PC-3 (cell line): ENCODE measurements around the gene ACTL7A.

Source experiments
- EZH2 ChIP-seq: fragments of 300-600 bp; sonication (generic); IDR thresholded peaks from one replicate; pipeline ENCODE4 v1.6.1; 2017; ENCODE audit warnings: antibody characterized with exemption, mild to moderate bottlenecking, low read length; ENCODE audit not compliant: unreplicated experiment
- TF ChIP-seq, protein P1 (sequence below): fragments of 300-600 bp; sonication (generic); conservative IDR thresholded peaks from 2 replicates; pipeline ENCODE4 v1.5.1; 2017; ENCODE audit warnings: antibody characterized with exemption, low read depth, mild to moderate bottlenecking, low read length

DNA sequence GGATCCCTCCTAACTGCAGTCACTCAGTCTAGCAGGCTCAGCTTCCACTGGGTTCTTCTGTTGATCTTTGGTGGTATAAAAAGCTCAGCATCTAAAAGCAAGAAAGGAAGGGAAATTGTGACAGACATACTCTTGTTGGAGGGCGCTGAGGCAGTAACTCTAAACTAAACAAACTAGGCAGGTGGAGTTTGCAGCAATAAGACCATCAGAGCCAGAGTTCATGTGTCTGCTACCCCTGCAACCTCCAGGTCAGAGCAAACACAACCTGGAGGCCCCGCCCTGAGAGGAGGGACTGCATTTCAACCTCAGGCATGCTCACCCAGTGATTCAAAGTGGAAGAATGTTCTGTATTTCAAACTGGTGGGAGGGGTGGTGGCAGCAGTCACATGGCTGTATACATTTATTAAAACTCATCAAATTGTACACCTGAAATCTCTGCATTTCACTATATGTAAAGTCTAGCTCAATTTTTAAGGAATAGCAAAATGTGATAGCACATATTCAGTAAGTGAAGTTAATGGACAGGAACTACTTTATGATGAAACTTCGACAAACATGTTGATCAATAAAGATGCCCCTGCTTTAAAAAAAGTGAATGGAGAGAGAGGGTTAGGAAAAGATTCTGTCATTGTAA lies 7.1 kb downstream of the ACTL7A start:
- TF ChIP-seq EZH2 = no peak
- TF ChIP-seq, protein P1, sequence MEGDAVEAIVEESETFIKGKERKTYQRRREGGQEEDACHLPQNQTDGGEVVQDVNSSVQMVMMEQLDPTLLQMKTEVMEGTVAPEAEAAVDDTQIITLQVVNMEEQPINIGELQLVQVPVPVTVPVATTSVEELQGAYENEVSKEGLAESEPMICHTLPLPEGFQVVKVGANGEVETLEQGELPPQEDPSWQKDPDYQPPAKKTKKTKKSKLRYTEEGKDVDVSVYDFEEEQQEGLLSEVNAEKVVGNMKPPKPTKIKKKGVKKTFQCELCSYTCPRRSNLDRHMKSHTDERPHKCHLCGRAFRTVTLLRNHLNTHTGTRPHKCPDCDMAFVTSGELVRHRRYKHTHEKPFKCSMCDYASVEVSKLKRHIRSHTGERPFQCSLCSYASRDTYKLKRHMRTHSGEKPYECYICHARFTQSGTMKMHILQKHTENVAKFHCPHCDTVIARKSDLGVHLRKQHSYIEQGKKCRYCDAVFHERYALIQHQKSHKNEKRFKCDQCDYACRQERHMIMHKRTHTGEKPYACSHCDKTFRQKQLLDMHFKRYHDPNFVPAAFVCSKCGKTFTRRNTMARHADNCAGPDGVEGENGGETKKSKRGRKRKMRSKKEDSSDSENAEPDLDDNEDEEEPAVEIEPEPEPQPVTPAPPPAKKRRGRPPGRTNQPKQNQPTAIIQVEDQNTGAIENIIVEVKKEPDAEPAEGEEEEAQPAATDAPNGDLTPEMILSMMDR = no peak
